GM18498 (cell line): ENCODE measurements around the gene RFX3.

ENCODE experiments used
- ATAC-seq: cut with Tn5 transposase; IDR thresholded peaks from one replicate; pipeline ENCODE4 v1.9.1; 2021; ENCODE audit warnings: mild to moderate bottlenecking, moderate library complexity; ENCODE audit not compliant: unreplicated experiment

RFX3 gene

DNA sequence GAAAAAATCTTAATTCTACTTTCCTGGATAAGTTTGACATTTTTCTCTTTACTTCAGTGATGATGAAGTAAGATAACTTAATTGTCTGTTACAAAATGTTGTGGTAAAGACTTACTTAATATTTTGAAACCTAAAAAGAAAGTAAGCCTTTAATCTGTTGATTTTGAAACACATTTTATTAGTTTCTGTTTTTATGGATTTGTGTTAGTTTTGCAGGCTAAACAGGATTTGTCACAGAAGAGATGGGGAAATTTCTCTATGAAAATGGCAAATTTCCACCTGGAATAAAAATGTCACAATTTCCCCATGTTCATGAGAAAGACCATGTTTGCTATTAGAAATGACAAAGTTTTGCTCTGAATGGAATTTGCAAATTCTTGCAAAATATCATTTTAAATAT, 237.1 kb downstream of the RFX3 start:
- no peak for ATAC-seq

- no peak for ATAC-seq
Observed at GRCh38 chr9:3285365-3286161, 240.2 kb downstream of the RFX3 start.

DNA sequence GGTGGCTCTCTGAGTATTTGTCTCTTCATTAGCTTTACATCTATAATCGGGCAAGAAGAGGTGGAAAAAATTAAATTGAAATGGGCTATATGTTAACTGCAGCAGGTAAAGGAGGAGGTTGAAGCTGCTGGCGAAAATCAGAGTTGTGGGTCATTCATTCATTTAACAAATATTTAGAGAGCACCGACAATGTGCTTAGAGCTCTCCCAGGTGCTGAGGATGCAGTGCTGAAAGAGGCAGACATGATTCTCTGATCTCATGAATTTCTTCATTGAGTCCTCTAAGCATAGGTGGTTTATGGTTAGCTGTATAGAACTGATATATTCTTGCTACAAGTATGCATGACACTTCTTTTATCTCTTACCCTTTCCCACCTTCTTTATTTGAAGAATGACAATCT, 243.4 kb downstream of the RFX3 start:
- no peak for ATAC-seq

DNA sequence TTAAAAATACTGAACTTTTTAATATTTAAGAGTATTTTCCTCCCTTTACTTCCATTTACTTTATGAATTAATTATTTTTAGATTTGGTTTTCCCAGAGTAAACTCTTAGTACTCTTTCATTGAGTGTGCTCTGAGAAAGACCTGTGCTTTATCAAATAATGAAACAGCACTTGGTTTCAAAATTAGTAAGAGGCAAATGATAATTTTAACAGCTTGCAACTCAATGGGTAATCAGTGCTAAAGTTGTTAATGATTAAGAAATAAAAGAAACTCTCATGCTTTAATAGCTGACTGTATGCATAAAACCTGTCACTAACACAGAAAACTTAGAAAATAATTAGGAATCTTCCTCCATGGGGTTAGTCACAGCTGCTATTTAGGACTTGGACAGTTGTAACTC, 244.4 kb downstream of the RFX3 start:
- ATAC-seq, result peak; percentile 71

- ATAC-seq, result peak; percentile 71
Observed at GRCh38 chr9:3277200-3277599, 248.6 kb downstream of the RFX3 start.

- no peak for ATAC-seq
Observed at GRCh38 chr9:3271581-3271980, 254.2 kb downstream of the RFX3 start.

GRCh38 chr9:3271157-3271556, 254.6 kb downstream of the RFX3 start:
- ATAC-seq, result no peak

DNA sequence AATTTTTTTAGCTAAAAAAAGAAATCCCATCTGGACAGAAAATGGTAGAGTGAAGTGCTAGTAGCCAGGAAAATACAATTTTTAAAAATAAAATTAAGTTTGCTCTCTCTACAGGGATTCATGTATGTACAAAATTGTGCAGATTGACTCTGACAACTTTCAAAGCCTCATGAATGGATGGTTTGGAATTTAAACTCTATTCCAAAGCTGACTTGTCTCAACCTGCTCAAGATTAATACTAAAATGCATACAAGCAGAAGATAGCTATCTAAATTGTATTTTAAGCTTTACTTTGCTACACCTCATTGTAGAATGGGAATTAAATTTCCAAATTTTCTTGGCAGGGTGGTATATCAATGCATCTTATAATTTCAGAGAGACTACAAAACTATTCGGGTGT, 257.6 kb downstream of the RFX3 start:
- ATAC-seq, result no peak

GRCh38 chr9:3263698-3264097, 262.1 kb downstream of the RFX3 start:
- no peak for ATAC-seq

DNA sequence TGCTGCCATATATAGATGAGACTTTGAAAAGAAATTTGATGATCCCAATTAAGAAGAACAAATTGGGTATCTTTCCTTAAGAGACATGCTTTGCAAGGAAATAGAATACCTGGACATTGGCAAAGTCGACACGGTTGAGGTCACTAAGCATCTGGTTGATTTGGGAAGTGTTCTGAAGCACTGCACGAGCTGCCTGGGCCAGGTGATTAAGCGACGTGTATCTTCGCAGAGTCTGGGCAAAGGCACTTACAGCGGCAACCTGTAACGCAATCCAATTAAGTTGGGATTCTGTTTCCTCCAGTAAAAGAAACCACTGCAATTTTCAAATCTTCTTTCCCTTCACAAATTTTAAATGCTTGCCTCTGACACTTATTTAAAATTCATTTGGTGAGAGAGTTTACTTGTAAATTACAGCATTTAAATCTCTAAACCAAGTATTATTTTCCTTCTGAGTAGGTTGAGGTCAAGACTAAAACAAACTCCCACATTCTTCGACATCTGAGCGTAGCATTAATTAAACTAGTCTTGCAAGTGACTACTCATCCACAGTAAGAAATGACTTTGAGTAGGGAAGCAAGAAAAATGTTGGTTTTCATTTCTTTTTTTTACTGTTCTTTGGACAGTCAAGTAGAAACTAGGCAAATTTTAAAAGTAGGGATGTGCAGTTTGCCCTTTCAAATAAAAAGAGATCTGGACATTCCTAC, 262.8 kb downstream of the RFX3 start:
- no peak for ATAC-seq

- ATAC-seq, result no peak
Observed at GRCh38 chr9:3261484-3261883, 264.3 kb downstream of the RFX3 start.

DNA sequence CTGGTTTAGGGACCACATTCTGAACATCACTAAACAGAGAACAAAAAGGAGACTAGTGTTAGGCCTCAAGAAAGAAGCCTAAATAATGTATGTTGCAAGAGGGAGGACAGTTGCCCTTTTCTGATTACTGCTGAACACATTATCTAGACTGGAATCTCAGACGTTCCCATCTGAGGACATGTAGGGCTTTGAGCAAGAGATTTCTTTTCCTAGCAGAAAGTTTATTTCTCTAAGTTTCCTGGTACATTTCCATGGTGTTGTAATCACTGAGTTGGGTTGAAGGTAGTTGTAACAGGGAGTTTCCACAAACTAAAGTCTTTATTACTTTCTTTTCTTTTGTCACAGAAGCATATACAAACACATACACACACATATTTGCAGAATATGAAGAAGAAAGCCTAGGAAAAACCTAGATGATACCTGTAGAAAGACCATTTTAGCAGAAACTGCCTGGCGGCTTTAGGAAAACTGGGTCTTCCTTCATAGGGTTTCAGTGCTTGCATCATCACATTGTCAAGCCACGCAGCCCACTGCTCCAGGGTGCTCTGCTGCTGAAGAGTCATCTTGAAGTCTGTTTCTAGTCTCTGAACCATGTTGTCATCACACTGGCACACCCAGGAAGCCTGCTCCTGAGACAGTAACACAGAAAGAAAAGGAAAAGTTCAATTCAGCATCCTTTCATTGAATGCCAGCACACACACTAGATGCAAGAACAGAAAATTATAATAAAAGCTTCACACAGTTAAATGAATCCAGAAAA, 269.1 kb downstream of the RFX3 start:
- no peak for ATAC-seq

GRCh38 chr9:3251309-3251708, 274.5 kb downstream of the RFX3 start:
- no peak for ATAC-seq

DNA sequence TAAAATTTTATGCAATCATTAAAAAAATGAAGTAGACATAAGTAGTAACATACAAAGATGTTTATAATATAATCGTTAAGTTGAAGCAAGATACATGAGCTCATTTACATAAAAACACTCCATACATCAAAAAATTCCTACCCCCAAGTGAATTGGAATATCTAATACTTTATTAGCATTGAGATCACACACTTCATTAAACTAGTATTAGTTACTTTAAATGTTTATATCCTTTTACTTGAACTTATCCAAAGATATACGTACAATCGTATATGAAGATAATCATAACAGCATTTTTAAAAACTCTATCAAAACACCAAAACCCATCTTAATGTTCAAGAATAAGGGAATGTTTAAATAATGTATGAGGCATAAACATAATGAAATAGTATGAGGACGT, 275.1 kb downstream of the RFX3 start:
- no peak for ATAC-seq

GRCh38 chr9:3247211-3247610, 278.6 kb downstream of the RFX3 start:
- no peak for ATAC-seq

DNA sequence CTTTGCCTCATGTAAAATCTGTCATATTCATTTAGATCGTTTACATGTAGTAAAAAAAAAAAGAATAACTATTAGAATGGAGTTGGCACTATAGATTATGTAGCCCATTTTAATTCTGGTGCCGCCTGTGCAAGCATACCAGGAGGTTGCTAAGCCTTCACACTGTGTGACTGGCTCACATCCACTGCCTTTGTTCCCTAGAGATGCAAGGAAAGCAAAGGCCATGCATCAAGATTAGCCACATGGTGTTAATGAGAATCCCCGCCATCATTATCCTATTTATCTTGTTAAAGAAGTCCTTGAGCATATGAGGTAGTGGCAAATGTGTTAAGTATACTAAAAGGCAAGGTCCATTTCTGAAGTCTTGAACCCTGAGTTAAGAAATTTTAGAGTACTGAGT, 279.6 kb downstream of the RFX3 start:
- no peak for ATAC-seq

DNA sequence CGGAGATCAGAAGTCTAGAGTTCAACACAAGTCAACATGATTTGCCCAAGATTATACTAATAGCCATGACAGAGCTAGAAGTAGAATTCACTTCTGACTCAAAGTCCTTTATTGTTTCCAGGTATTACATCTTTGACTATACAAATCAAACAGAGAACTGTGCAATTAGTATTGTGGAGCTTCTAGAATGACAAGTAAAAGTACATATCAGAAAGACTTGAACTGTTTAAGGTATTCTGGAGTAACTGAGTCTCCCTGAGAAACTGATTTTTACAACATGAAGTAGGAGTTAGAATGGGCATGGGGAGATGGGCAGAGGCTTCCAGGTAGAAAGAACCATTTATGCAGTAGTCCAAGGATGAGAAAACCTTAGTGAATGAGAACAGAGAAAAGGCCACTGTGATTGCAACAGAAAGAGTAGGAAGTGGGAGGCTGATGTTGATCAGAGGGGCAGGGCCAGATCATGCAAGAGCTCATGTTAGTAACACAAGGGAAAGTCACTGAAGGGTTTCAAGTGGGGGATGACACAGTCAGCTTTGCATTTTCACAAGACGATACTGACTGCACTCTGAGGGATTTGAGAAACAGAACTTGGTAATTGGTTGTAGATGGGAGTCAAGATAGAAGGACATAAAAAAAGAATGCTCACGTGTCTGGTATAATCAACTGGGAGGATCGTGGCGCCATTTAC, 280.7 kb downstream of the RFX3 start:
- peak; percentile 50 for ATAC-seq

DNA sequence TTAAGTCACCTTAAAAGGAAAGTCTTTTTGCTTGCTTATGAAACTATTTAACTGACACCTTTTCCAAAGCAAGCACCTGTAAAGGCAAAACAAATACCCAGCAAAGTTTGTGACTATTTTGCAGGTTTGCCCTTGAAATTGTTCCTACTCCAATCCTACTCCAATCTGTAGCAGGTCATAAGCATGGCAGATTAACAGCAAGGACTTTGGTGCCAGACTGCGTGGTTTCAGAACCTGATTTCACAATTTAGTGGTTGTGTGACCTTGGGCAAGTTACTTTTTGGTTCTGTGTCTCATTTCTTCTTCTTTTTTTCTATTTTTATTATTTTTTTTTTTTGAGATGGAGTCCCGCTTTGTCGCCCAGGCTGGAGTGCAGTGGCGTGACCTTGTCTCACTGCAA, 282.1 kb downstream of the RFX3 start:
- ATAC-seq, result no peak

- ATAC-seq, result no peak
Observed at GRCh38 chr9:3241290-3241689, 284.5 kb downstream of the RFX3 start.

- ATAC-seq, result peak; percentile 96
Observed at GRCh38 chr9:3240656-3241268, 285.0 kb downstream of the RFX3 start.

DNA sequence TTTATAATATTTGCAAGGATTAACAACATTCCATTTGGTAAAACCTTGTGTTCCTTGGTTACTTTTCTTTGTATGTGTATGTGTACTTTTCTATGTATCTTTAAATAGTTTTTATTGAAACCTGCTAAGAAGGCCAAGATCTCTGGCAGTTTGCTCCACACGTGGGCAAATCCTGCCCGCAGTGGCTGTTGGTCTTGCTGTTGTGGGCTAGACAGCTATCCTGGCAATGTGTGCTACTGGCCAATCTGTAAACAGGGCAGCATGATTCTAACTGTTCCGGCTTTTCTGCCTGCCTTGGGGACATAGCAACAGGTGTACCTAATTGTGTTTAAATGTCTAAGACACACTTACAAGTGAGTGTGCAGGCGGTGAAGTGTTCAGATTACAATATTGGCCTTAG, 286.6 kb downstream of the RFX3 start:
- ATAC-seq, result no peak
